GM13976 (cell line): Measurements from ENCODE around the gene NRXN2.

ENCODE experiments used
- DNase-seq: peaks from one replicate; pipeline ENCODE4 v3.0.0; 2012; ENCODE audit warnings: low spot score
- in situ Hi-C: fragments of 300-500 bp; cut with MboI; formaldehyde crosslinking; loops from one replicate; pipeline ENCODE4 v1.12.0; 2022; ENCODE audit warnings: low sequenced_read_pairs, mixed read lengths, inconsistent platforms; ENCODE audit not compliant: unreplicated experiment
- TF ChIP-seq, protein P1 (sequence below): IDR thresholded peaks from 2 replicates; pipeline ENCODE4 v1.5.1; 2012; ENCODE audit warnings: borderline replicate concordance, mild to moderate bottlenecking; ENCODE audit not compliant: insufficient read depth; ENCODE audit errors: extremely low read depth, missing control alignments, control extremely low read depth

The NRXN2 gene

DNA sequence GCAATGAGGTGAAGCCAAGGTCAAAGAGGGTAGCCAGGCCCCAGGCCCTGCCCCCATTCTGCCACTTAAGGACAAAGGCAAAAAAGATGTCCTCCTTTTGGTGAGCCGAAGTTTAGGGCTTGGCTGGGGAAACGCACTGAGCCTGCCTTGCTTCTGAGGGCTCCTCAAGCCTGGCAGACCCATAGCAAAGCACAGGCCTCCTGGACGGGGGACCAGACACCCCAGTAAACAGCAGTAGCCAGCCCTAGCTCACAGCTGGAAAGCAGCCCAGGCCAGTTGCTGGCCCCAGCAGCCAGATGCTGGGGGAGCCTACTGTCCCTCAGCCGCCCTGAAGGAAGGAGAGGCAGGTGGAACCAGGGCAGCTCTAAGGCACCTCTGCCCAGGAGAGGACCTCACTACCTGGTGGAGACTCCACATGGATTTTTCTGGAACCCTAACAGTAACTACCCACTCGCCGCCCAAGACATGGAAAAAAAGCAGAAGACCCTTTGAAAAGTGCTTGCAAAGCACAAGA, 40.6 kb upstream of the NRXN2 start:
- in situ Hi-C loops = no loop called here
- TF ChIP-seq, protein P1, sequence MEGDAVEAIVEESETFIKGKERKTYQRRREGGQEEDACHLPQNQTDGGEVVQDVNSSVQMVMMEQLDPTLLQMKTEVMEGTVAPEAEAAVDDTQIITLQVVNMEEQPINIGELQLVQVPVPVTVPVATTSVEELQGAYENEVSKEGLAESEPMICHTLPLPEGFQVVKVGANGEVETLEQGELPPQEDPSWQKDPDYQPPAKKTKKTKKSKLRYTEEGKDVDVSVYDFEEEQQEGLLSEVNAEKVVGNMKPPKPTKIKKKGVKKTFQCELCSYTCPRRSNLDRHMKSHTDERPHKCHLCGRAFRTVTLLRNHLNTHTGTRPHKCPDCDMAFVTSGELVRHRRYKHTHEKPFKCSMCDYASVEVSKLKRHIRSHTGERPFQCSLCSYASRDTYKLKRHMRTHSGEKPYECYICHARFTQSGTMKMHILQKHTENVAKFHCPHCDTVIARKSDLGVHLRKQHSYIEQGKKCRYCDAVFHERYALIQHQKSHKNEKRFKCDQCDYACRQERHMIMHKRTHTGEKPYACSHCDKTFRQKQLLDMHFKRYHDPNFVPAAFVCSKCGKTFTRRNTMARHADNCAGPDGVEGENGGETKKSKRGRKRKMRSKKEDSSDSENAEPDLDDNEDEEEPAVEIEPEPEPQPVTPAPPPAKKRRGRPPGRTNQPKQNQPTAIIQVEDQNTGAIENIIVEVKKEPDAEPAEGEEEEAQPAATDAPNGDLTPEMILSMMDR = no peak
- DNase-seq = peak; percentile 22

DNA sequence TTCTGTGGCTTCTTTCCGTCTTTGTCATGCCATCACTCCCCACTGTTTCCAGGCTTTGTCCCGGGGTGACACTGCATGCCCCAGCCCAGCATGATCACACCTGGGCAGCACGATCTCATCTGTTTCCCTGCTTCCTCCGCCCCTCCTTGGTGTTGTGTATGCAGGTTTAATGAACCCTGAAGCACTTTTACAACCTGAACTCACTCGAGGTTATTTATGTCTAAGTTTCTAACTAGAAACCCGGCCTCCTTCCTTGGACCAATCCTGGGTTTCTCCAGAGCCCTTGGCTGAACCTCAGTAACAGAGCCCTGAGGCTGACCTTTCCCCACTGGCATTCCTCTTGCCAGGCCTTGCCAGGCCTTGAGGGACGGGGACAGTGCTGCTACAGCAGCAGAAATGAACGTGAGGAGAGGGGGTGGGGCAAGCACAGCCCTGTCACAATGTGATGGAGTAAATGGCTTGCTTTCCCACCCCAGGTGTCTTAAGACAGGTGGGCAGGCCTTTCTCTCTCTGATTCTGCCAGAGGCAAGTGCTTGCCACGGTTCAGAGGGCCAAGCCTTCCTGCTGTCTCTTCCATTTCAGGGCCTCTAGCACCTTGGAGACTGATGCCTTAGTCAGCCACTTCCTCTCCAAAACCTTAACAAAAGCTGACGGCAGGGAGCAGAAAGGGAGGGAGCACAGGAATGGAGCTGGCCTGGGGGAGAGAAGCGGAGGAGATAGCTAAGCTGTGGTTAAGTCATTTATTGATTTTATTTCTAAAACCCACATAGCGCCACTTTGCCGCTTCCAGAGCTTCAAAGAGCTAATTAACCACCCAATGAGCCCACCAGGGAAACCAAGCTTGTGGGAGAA, 39.9 kb upstream of the NRXN2 start:
- peak; percentile 22 for DNase-seq
- in situ Hi-C loops = no loop called here
- TF ChIP-seq, protein P1 = no peak

DNA sequence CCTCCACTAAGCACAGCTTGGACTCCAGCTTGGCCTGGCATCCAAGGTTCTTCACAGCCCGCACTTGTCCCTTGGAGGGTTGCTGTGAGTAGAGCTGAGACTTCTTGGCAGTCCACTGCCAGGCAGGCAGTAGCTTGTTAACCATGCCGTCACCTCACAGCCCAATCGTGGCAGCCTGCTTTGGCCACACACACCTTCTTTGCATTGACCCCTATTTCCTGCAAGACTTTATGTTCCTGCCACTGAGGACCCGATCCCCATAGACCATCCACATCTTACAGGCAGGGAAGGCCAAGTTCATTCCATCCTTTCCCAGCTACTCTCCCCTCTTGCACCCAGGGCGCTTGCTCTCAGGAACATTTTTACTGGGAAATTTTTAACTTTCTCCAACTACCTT, 39.3 kb upstream of the NRXN2 start:
- in situ Hi-C loops = no loop called here
- peak; percentile 38 for DNase-seq
- TF ChIP-seq, protein P1 = no peak

DNA sequence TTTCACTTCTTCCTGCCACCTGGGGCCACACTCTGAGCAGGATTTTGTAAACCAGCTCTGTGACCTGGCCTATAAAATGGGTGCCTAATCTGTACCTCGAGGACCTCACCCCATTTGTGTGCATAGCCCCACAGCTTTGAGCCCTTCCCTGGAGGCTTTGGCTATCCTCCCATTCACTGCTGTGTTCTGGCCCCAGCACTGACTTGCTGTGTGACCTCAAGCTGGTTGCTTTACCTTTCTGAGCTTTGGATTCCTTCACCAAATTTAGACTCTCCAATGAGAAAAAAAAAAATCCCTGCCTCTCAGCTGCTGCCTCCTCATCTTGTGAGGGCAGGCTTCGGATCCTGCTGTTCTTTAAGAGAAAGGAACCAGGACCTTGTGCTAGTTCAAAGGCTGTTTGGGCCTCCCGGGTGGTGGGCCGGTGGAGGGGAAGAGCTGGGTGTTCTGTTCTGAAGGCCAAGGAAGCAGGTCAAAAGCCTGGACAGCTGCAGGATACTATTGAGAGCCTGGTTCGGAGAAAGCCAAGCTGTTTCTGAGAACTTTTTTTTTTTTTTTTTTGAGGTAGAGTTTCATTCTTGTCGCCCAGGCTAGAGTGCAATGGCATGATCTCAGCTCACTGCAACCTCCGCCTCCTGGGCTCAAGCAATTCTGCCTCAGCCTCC, 37.9 kb upstream of the NRXN2 start:
- in situ Hi-C loops = no loop called here
- DNase-seq = peak; percentile 34
- TF ChIP-seq, protein P1 = no peak

DNA sequence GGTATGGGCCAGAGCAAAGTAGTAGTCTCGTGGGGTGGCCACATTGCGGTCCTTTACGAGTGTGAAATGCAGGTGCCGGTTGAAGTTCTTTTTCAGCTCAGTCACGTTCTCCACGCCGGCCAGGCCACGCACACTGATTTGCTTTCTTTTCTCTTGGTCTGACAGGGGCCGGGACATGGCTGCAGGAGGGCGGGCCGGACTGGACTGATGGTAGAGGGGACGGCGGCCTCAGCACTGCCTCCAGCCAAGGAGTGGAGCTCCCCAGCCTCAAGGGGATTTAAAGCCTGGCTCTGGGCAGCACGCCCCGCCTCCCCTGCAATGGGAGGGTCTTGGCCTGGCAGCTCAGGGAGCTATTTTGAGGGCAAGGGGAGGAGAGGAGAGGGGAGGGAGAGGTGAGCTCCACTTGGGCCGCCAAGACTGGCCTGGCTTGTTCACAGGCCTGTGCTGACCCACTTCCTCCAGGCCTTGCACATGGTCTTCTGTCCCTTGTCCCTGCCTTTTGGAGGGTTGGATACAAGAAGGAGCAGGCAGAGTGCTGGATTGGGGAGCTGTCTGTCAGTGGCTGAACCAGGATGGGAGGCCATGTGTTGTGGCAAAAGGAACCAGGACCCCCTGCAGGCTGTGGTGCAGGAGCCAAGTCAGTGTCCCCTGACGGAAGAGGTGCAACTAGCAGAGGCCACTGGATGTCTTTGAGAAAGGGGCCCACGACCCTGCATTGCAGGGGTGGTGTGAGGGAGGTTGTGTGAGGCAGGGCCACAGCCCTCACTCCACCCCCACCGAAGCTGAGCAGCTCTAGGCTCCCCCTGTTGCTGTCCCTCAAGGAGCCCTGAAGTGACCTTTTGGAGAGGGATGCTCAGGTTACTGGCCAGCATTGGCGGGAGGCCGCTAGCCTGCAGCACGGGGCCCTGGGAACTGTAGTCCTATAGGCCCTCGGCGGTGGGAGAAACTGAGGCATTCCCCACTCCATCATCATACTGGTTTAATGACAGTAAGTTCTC, 37.0 kb upstream of the NRXN2 start, which contains the start of gene PYGM:
Gene PYGM (minus strand): TSS at position 253 of the 998 bp plus-strand sequence. CDS start 76 bp downstream, at position 177.
- DNase-seq = no peak
- TF ChIP-seq, protein P1 = no peak
- in situ Hi-C loops = no loop called here
